GM20000 (cell line): Measurements from ENCODE around the gene NLRP1.

Experiments
- DNase-seq: peaks from one replicate; pipeline ENCODE4 v3.0.0; 2012; ENCODE audit warnings: low spot score
- CTCF ChIP-seq: IDR thresholded peaks from 2 replicates; pipeline ENCODE4 v1.5.1; 2012; ENCODE audit warnings: mild to moderate bottlenecking, control low read depth; ENCODE audit errors: extremely low read depth, missing control alignments

NLRP1 gene

GRCh38 chr17:5536866-5537650 lies 47.3 kb downstream of the NLRP1 start:
- no peak for TF ChIP-seq CTCF
- DNase-seq, result no peak

- no peak for DNase-seq
- no peak for TF ChIP-seq CTCF
Measured at GRCh38 chr17:5535436-5535835, 48.9 kb downstream of the NLRP1 start.

- no peak for DNase-seq
- TF ChIP-seq CTCF, result no peak
Measured at GRCh38 chr17:5533486-5534315, 50.6 kb downstream of the NLRP1 start.

- TF ChIP-seq CTCF, result no peak
- DNase-seq, result no peak
Measured at GRCh38 chr17:5532581-5532980, 51.7 kb downstream of the NLRP1 start.

- DNase-seq, result no peak
- no peak for TF ChIP-seq CTCF
Measured at GRCh38 chr17:5531085-5531418, 53.3 kb downstream of the NLRP1 start.

GRCh38 chr17:5530265-5531084 lies 53.8 kb downstream of the NLRP1 start:
- TF ChIP-seq CTCF, result no peak
- DNase-seq, result no peak
